ENCODE results near the gene TSGA10IP.
"Not testable (repeated sequence)": the region's sequence is repeated elsewhere in the genome, so short reads cannot be mapped to it uniquely, and the experiment has no call there.

TSGA10IP gene

DNA sequence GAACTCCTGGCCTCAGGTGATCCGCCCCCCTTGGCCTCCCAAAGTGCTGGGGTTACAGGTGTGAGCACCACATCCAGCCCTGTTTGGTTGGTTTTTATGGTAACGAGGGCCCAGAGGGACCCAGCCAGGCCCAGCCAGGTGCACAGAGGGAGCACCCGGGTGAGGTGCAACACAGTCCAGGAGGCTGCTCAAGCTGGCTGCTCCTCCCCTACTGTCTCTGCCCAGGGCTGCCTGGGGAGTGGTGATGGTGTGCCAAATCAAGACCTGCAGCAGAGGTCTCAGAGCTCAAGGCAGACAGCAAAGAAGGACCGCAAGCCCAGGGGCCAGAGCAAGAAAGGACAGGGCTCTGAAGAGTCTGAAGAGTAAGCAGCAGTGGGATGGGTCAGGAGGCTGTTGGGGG is 1.4 kb downstream of the TSGA10IP start:
- no peak for DNase-seq (ENCODE audit: low read depth)
- no peak overlapping the region for H3K4me3 ChIP-seq (ENCODE audit: low read depth, low read length)
- TF ChIP-seq, protein P1, sequence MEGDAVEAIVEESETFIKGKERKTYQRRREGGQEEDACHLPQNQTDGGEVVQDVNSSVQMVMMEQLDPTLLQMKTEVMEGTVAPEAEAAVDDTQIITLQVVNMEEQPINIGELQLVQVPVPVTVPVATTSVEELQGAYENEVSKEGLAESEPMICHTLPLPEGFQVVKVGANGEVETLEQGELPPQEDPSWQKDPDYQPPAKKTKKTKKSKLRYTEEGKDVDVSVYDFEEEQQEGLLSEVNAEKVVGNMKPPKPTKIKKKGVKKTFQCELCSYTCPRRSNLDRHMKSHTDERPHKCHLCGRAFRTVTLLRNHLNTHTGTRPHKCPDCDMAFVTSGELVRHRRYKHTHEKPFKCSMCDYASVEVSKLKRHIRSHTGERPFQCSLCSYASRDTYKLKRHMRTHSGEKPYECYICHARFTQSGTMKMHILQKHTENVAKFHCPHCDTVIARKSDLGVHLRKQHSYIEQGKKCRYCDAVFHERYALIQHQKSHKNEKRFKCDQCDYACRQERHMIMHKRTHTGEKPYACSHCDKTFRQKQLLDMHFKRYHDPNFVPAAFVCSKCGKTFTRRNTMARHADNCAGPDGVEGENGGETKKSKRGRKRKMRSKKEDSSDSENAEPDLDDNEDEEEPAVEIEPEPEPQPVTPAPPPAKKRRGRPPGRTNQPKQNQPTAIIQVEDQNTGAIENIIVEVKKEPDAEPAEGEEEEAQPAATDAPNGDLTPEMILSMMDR (IDR thresholded peaks at IDR 0.05; ENCODE audit: insufficient read depth, low read depth, low read length, missing control alignments) = no peak

DNA sequence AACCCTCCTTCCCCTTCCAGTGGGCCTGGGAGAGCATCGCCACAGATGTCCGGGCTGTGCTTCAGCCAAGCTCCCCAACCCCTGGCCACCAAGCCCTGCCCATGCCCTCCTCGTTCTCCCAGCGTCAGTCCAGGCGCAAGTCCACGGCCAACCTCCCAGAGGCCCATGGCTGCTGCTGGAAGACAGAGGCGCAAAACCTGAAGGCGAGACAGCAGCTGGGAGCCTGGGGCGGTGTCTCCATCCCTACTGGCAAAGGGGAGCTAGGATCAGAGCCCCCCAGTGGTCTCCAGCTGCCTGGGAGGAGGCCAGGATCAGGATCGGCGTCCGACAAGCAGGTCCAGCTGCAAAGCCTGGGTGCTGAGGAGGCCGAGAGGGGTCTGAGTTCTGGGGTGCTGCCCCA is 1.9 kb downstream of the TSGA10IP start:
- TF ChIP-seq, protein P1 (IDR thresholded peaks at IDR 0.05; ENCODE audit: insufficient read depth, low read depth, low read length, missing control alignments) = no peak
- no peak overlapping the region for H3K4me3 ChIP-seq (ENCODE audit: low read depth, low read length)
- DNase-seq (ENCODE audit: low read depth) = no peak

DNA sequence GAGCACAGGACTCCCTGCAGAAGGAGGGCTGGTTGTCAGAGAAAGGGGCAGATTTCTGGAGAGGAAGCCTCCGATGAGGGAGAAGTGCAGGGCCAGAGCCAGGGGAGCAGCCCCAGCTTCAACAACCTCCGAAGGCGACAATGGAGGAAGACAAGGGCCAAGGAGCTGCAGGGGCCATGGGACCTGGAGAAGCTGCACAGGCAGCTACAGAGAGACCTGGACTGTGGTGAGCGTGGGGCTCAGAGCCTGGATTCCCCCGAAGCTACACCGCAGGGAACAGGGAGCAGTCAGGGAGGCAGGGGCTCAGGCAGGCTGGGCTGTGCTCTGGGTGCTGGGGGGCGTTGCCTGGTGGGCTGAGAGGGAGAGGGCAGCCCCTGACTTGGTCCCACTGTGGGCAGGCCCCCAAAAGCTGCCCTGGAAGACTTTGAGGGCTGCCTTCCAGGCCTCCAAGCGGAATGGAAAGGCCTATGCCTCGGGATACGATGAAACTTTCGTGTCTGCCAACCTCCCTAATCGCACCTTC is 2.4 kb downstream of the TSGA10IP start:
- no peak for DNase-seq (ENCODE audit: low read depth)
- TF ChIP-seq, protein P1 (IDR thresholded peaks at IDR 0.05; ENCODE audit: insufficient read depth, low read depth, low read length, missing control alignments) = no peak
- H3K4me3 ChIP-seq (ENCODE audit: low read depth, low read length) = no peak overlapping the region

DNA sequence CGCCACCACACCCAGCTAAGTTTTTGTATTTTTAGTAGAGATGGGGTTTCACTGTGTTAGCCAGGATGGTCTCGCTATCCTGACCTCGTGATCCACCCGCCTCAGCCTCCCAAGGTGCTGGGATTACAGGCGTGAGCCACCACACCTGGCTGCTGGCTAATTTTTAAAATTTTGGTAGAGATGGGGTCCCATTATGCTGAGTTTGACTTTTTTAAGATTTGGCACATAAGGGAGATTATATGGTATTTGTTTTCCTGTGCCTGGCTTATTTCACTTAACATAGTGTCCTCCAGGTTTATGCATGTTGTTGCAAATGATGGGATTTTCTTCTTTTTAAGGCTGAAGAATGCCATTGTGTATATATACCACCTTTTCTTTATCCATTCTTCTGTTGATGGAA is 5.4 kb downstream of the TSGA10IP start:
- H3K4me3 ChIP-seq (ENCODE audit: low read depth, low read length); DNase-seq (ENCODE audit: low read depth): not testable (repeated sequence)

DNA sequence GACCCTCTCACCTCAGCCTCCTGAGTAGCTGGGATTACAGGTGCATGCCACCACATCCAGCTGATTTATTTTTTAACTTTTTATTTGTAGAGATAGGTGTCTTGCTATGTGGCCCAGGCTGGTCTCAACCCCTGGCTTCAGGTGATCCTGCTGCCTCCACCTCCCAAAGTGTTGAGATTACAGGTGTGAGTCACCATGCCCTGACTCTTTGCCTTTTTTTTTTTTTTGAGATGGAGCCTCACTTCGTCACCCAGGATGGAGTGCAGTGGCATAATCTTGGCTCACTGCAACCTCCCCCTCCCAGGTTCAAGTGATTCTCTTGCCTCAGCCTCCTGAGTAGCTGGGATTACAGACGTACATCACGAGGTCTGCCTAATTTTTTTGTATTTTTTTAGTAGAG is 6.4 kb downstream of the TSGA10IP start:
- not testable (repeated sequence) for DNase-seq (ENCODE audit: low read depth); H3K4me3 ChIP-seq (ENCODE audit: low read depth, low read length)

DNA sequence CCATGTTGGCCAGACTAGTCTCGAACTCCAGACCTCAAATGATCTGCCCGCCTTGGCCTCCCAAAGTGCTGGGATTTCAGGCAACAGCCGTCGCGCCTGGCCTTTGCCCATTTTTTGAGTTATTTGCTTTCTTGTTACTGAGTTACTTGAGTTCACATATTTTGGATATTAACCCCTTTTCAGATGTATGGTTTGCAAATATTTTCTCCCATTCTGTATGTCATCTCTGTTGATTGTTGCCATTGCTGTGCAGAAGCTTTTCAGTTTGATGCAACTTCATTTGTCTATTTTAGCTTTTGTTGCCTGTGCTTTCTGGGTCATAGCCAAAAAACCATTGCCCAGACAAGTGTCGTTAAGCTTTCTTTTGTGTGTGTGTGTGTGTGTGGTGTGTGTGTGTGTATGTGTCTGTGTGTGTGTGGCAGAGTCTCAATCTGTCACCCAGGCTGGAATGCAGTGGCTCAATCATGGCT is 6.8 kb downstream of the TSGA10IP start:
- H3K4me3 ChIP-seq (ENCODE audit: low read depth, low read length) = no peak overlapping the region
- TF ChIP-seq, protein P1 (IDR thresholded peaks at IDR 0.05; ENCODE audit: insufficient read depth, low read depth, low read length, missing control alignments) = no peak
- DNase-seq (ENCODE audit: low read depth) = no peak

DNA sequence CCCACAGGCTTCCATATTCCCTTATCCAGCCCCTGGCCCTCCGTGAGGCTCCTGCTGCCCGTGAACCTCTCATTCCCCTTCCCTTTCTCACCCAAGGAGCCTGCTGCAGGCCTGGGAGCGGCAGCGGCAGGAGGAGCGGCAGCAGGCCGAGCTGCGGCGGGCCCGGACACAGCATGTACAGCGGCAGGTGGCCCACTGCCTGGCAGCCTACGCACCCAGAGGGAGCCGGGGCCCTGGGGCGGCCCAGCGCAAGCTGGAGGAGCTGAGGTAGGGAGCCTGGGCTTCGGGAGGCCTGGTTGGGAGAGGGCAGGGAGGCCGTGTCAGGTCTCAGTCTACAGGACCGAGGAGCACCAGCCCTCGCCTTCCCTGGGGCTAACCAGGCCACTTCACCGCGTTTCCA is 8.2 kb downstream of the TSGA10IP start:
- TF ChIP-seq, protein P1 (IDR thresholded peaks at IDR 0.05; ENCODE audit: insufficient read depth, low read depth, low read length, missing control alignments) = no peak
- no peak for DNase-seq (ENCODE audit: low read depth)
- H3K4me3 ChIP-seq (ENCODE audit: low read depth, low read length) = no peak overlapping the region

DNA sequence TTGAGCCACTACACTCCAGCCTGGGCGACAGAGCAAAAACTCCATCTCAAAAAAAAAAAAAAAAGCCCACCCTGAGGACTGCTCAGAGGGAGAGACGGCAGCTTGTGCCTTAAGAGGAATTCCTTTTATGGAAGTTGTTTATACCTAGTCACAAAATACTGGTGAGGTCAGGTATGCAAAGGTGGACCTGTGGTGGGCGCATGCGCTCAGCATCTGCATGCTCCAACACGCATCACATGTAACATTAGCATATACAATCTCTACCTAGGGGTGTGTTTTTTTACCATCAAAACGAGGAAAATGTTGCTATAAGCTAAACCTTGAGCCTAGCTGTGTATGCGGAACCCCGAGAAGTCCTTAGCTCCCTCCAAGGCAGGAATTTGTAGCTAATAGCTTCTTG is 9.5 kb downstream of the TSGA10IP start:
- TF ChIP-seq, protein P1 (IDR thresholded peaks at IDR 0.05; ENCODE audit: insufficient read depth, low read depth, low read length, missing control alignments) = no peak
- no peak for DNase-seq (ENCODE audit: low read depth)
- no peak overlapping the region for H3K4me3 ChIP-seq (ENCODE audit: low read depth, low read length)
